GM18909 (cell line): ENCODE results near the gene RXRB.

ENCODE experiments used
- ATAC-seq: cut with Tn5 transposase; IDR thresholded peaks from one replicate; pipeline ENCODE4 v1.9.1; 2021; ENCODE audit warnings: mild to moderate bottlenecking; ENCODE audit not compliant: unreplicated experiment, poor library complexity

Gene RXRB

GRCh38 chr6:33198159-33198852 is 2.2 kb downstream of the RXRB start:
- ATAC-seq = no peak

GRCh38 chr6:33197431-33198048 is 2.9 kb downstream of the RXRB start:
- no peak for ATAC-seq

GRCh38 chr6:33195304-33196165 is 4.9 kb downstream of the RXRB start:
- no peak for ATAC-seq

GRCh38 chr6:33194431-33194979 is 6.0 kb downstream of the RXRB start:
- no peak for ATAC-seq

GRCh38 chr6:33193619-33194018 is 6.8 kb downstream of the RXRB start:
- no peak for ATAC-seq

GRCh38 chr6:33192671-33193602 is 7.5 kb downstream of the RXRB start:
- no peak for ATAC-seq

GRCh38 chr6:33192105-33192646 is 8.3 kb downstream of the RXRB start, which contains the start of gene COL11A2:
TSS of gene COL11A2 (minus strand) at chr6:33192467. CDS start at chr6:33192240, 227 bp downstream.
- no peak for ATAC-seq

GRCh38 chr6:33191383-33192104 is 8.9 kb downstream of the RXRB start:
- ATAC-seq = no peak

- ATAC-seq = no peak
These were observed 9.9 kb downstream of the RXRB start for GRCh38 chr6:33190504-33191107.

- no peak for ATAC-seq
These were observed 10.6 kb downstream of the RXRB start for GRCh38 chr6:33189625-33190448.

- no peak for ATAC-seq
These were observed 11.3 kb downstream of the RXRB start for GRCh38 chr6:33189164-33189563.

- ATAC-seq = no peak
These were observed 12.7 kb downstream of the RXRB start for GRCh38 chr6:33187809-33188208.

GRCh38 chr6:33185654-33186187 is 14.7 kb downstream of the RXRB start:
- ATAC-seq = no peak

- no peak for ATAC-seq
These were observed 15.3 kb downstream of the RXRB start for GRCh38 chr6:33185190-33185589.

- ATAC-seq = no peak
These were observed 17.3 kb downstream of the RXRB start for GRCh38 chr6:33183071-33183683.

GRCh38 chr6:33181141-33181540 is 19.3 kb downstream of the RXRB start:
- no peak for ATAC-seq
